ENCODE measurements around the gene IQCH. TPM values are rescaled to one million over a fixed set of nuclear protein-coding genes. Genes with fewer than 3 reads are reported as not detected.

IQCH gene
- total and polyA plus RNA-seq, 2 experiments from 2014 or later: 2.1 to 4.1 TPM

DNA sequence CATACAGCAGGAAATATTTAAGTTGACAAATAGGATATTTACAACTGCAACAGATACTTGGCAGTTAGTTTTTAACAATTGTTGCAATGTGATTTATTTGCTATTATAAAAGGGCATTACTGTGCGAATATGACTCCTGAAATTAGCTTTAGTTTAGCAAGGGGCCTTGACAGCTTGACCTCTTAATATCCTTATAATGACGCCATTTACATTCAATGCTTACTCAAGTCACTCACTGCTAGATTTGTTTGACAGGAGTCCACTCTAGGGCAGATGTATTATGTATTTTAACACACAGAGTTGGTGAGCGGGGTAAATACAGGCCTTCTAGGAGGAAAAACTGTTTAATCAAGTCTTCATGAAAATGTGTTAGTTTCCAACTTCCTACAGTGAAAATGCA is 208.3 kb downstream of the IQCH start:
- H3K4me3 ChIP-seq: no peak overlapping the region
- H3K36me3 ChIP-seq (ENCODE audit: low read depth): no peaks in the 10 kb centered on the region
- no peaks in the 10 kb centered on the region for H3K79me2 ChIP-seq (ENCODE audit: insufficient read depth)
- no peaks in the 10 kb centered on the region for H4K20me1 ChIP-seq (ENCODE audit: insufficient read depth)
- H3F3A ChIP-seq (ENCODE audit: insufficient read depth): no peaks in the 10 kb centered on the region
- DNase-seq: no peak
- no peaks in the 10 kb centered on the region for H3K9me3 ChIP-seq (ENCODE audit: low read depth)
- no peak overlapping the region for H3K9ac ChIP-seq
- 91 to 97% methylated on average over 3 of the region's 3 CpGs for WGBS, 2 experiments (ENCODE audit: low coverage in 1 of 2, low lambda C conversion rate in 2 of 2, missing lambda C conversion rate in 2 of 2)
- H3K4me1 ChIP-seq (ENCODE audit: insufficient read depth): no peaks in the 10 kb centered on the region
- no peak overlapping the region for H3K4me2 ChIP-seq (ENCODE audit: unreplicated experiment)
- no peak overlapping the region for H3K27ac ChIP-seq
- no peaks in the 10 kb centered on the region for H3K9me2 ChIP-seq (ENCODE audit: insufficient read depth)
- TF ChIP-seq EZH2 (IDR thresholded peaks at IDR 0.05; ENCODE audit: insufficient read depth, poor library complexity, severe bottlenecking) (no peak), EZH2phosphoT487 (IDR thresholded peaks at IDR 0.05; ENCODE audit: insufficient read depth, low read depth) (no peak)
- H3K27me3 ChIP-seq (replicated peaks; ENCODE audit: insufficient read depth): no peaks in the 10 kb centered on the region
- in situ Hi-C loops (cut with MboI): no loop called here
- no peak overlapping the region for H2AFZ ChIP-seq

DNA sequence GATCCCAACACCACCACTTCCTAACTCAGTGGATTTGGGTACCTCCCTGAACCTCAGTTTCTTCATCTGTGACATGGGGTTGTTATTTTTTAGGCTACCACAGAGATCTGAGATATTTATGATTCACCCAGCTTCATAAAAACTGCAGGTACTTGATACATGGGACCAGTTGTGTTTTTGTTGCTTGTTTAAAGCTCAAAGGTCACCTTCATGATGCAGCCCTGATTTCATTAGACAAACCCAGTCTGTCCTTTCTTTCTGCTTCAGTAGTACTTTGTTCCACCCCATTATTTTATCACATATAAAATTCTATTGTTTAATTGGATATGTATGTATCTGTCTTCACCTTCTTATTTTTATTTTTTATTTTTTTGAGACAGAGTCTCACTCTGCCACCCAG is 208.9 kb downstream of the IQCH start:
- no peak overlapping the region for H3K4me3 ChIP-seq
- H3K9me2 ChIP-seq (ENCODE audit: insufficient read depth): no peaks in the 10 kb centered on the region
- H3K27ac ChIP-seq: no peak overlapping the region
- no peaks in the 10 kb centered on the region for H3K36me3 ChIP-seq (ENCODE audit: low read depth)
- no peaks in the 10 kb centered on the region for H3K4me1 ChIP-seq (ENCODE audit: insufficient read depth)
- H3K79me2 ChIP-seq (ENCODE audit: insufficient read depth): no peaks in the 10 kb centered on the region
- no peak overlapping the region for H3K9ac ChIP-seq
- no peaks in the 10 kb centered on the region for H3K27me3 ChIP-seq (replicated peaks; ENCODE audit: insufficient read depth)
- TF ChIP-seq EZH2 (IDR thresholded peaks at IDR 0.05; ENCODE audit: insufficient read depth, poor library complexity, severe bottlenecking) (no peak), EZH2phosphoT487 (IDR thresholded peaks at IDR 0.05; ENCODE audit: insufficient read depth, low read depth) (no peak)
- H4K20me1 ChIP-seq (ENCODE audit: insufficient read depth): no peaks in the 10 kb centered on the region
- H3K9me3 ChIP-seq (ENCODE audit: low read depth): no peaks in the 10 kb centered on the region
- no peak overlapping the region for H2AFZ ChIP-seq
- DNase-seq: no peak
- in situ Hi-C loops (cut with MboI): no loop called here
- no peak overlapping the region for H3K4me2 ChIP-seq (ENCODE audit: unreplicated experiment)
- H3F3A ChIP-seq (ENCODE audit: insufficient read depth): no peaks in the 10 kb centered on the region

DNA sequence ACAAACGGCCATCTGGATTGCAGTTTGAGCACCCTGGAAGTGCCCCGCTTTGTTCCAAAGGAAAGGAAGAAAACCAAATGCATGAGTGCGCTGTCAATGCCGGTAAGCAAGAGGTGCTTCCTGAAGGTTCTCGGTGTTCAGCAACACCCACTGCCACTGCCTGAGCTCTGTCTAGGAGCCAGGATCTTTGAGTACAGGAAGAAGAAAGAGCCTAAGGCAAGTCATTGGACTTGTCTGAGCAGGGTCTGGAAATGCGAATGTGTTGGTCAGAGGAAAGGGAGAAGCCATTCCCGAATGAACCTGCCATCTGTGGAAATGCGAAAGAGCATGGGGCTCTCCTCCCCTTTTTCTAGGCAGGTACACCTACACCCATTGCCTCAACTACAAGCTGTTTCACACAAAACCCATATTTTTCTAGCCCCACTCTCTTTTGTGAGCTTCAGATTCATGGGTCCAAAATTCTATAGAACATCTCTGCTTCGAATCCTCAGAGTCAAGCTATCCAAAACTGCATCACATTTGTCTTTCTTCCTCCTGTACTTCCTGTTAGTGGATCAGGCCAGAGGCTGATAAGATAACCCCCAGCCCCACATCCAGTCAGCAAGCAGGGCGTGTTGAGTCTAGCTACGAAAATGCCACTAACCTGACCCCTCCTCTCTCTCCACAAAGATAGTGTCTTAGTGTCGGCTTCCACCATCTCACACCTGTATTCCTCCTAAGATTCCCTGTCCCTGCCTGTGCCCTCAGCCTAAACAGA is 210.8 kb downstream of the IQCH start:
- Histone ChIP-seq H2AFZ (no peak overlapping the region), H4K20me1 (ENCODE audit: insufficient read depth) (no peaks in the 10 kb centered on the region), H3K27me3 (replicated peaks; ENCODE audit: insufficient read depth) (no peaks in the 10 kb centered on the region), H3K4me1 (ENCODE audit: insufficient read depth) (no peaks in the 10 kb centered on the region), H3F3A (ENCODE audit: insufficient read depth) (no peaks in the 10 kb centered on the region), H3K9me2 (ENCODE audit: insufficient read depth) (no peaks in the 10 kb centered on the region), H3K79me2 (ENCODE audit: insufficient read depth) (no peaks in the 10 kb centered on the region), H3K9ac (no peak overlapping the region), H3K36me3 (ENCODE audit: low read depth) (no peaks in the 10 kb centered on the region), H3K4me2 (ENCODE audit: unreplicated experiment) (no peak overlapping the region), H3K27ac (no peak overlapping the region), H3K4me3 (no peak overlapping the region), H3K9me3 (ENCODE audit: low read depth) (no peaks in the 10 kb centered on the region)
- DNase-seq: no peak
- TF ChIP-seq EZH2phosphoT487 (IDR thresholded peaks at IDR 0.05; ENCODE audit: insufficient read depth, low read depth): no peak
- no peak for TF ChIP-seq EZH2 (IDR thresholded peaks at IDR 0.05; ENCODE audit: insufficient read depth, poor library complexity, severe bottlenecking)
- in situ Hi-C loops (cut with MboI): no loop called here
- WGBS, 2 experiments (ENCODE audit: low coverage in 1 of 2, low lambda C conversion rate in 2 of 2, missing lambda C conversion rate in 2 of 2): 91 to 95% methylated on average over 12 of the region's 12 CpGs

DNA sequence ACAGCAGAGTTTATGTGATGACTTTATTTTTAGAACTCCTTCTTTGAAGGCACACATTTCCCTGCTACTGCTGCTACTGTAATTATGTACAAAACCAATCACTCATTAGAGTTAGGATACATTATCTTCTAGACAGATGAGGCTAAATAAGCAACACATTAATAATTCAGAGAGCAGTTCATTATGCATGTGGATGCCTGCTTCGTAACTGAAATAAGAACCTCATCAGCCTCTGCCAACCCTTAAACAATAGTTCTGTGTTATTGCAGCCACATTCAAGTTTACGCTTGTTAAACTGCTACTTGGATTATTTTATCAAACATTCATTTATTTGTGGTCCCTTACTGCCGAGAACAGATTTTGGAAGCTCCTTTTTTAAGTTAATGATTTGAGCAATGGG is 213.8 kb downstream of the IQCH start:
- Histone ChIP-seq H3K4me1 (ENCODE audit: insufficient read depth) (no peaks in the 10 kb centered on the region), H3K79me2 (ENCODE audit: insufficient read depth) (no peaks in the 10 kb centered on the region), H3K9ac (no peak overlapping the region), H3K4me2 (ENCODE audit: unreplicated experiment) (no peak overlapping the region), H3F3A (ENCODE audit: insufficient read depth) (peaks cover 5% of the 10 kb centered on the region; the same call in 1 of the 2 replicates), H4K20me1 (ENCODE audit: insufficient read depth) (no peaks in the 10 kb centered on the region), H3K36me3 (ENCODE audit: low read depth) (no peaks in the 10 kb centered on the region), H3K4me3 (no peak overlapping the region), H3K27ac (no peak overlapping the region), H2AFZ (no peak overlapping the region), H3K9me2 (ENCODE audit: insufficient read depth) (no peaks in the 10 kb centered on the region), H3K27me3 (replicated peaks; ENCODE audit: insufficient read depth) (no peaks in the 10 kb centered on the region), H3K9me3 (ENCODE audit: low read depth) (no peaks in the 10 kb centered on the region)
- in situ Hi-C loops (cut with MboI): no loop called here
- WGBS, 2 experiments (ENCODE audit: low coverage in 1 of 2, low lambda C conversion rate in 2 of 2, missing lambda C conversion rate in 2 of 2): 86 to 91% methylated on average over 3 of the region's 3 CpGs
- no peak for TF ChIP-seq EZH2 (IDR thresholded peaks at IDR 0.05; ENCODE audit: insufficient read depth, poor library complexity, severe bottlenecking)
- no peak for TF ChIP-seq EZH2phosphoT487 (IDR thresholded peaks at IDR 0.05; ENCODE audit: insufficient read depth, low read depth)
- no peak for DNase-seq
